ENCODE measurements around the gene CACTIN. TPM values are rescaled to one million over a fixed set of nuclear protein-coding genes. Genes with fewer than 3 reads are reported as not detected.
"Not testable (repeated sequence)": the region's sequence is repeated elsewhere in the genome, so short reads cannot be mapped to it uniquely, and the experiment has no call there.

Gene CACTIN
- total RNA-seq, 1 donor from 2014 or later, result 36.6 TPM

DNA sequence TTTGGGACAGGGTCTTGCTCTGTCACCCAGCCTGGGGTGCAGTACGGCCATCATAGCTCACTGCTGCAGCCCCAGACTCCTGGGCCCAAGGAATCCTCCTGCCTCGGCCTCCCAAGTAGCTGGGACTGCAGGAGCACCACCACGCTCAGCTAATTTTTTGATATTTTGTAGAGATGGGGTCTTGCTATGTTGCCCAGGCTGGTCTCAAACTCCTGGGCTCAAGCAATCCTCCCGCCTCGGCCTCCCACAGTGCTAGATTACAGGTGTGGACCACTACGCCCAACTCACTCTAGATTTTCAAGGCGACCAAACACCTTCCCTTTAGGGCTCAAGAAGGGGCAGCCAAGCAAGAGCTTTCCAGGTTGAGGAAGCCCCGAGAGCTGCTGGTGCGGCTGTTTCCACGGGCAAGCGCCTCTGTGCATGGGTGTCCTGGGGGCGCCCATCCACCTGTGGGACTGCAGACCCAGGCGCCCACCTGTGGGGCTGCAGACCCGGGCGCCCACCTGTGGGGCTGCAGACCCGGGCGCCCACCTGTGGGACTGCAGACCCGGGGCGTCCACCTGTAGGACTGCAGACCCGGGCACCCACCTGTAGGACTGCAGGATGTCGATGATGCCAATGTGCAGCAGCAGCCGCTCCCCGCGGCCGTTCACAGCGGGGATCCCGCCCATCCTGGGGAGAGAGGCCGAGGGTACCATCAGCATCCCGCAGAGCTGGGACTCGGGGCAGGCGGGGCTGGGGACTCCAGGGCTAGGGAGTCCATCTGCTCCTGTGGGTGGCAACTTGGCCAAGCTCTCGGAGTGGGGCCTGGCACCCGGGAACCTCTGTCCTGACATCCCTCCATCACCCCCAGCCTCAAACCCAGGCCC is 21.7 kb upstream of the CACTIN start:
- no peak for DNase-seq (ENCODE audit: extremely low read depth, low read depth, low spot score)

DNA sequence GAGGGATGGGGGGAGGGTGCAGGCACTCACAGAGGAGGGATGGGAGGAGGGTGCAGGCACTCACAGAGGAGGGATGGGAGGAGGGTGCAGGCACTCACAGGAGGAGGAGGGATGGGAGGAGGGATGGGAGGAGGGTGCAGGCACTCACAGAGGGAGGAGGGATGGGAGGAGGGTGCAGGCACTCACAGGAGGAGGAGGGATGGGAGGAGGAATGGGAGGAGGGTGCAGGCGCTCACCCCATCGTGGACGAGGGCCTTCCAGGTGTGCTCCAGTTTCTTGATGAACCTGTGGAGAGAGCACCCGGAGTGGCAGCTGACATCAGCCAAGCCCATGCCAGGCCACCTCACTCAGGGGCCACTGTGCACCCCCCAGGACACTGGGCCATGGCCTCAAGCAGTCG is 20.5 kb upstream of the CACTIN start:
- not testable (repeated sequence) for DNase-seq (ENCODE audit: extremely low read depth, low read depth, low spot score)

DNA sequence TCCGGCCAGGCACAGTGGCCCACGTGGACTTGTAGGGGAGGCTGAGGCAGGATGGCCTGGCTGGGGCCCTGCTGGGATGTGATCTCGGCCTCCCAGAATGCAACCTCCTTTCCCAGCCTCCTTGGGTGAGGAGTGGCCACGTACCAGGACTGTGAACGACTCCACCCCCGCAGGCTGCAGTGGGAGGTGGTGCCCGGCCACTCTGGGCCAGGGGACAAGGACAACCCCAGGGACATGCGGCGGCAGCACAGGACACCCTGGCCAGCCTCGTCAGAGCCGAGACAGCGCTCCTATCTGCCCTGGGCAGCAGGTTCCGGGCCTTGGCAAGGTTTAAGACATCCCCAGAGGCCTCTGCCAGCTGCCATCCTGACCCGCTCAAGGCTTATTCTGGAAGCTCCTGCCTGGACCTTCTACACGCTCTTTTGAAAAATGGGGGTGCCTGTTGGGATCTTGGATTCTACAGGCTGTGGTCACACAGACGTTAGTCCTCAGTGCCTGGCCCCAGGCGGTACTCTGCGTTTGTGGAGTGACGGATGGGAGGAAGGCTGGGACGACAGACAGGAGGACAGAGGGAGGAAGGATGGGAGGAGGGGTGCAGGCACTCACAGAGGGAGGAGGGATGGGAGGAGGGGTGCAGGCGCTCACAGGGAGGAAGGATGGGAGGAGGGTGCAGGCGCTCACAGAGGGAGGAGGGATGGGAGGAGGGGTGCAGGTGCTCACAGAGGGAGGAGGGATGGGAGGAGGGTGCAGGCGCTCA is 19.9 kb upstream of the CACTIN start:
- DNase-seq (ENCODE audit: extremely low read depth, low read depth, low spot score), result no peak

DNA sequence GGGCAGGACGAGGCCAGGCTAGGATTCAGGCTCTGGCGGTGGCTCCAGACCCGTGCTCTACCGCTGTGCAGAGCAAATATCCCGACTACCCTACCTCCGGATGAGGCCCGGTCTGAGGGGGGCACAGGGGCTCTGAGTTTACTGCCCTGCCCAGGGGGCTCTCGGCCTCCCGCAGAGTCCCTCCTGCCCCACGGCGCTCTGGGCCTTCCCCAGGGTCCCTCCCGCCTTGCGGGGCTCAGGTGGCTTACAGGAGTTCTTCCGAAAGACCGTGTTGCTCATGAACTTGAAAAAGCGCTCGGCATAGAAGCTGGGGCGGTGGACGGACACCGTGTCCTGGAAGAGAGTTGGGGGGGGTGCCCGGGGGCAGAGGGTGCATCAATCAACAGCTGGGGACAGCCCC is 19.1 kb upstream of the CACTIN start:
- DNase-seq (ENCODE audit: extremely low read depth, low read depth, low spot score), result no peak

DNA sequence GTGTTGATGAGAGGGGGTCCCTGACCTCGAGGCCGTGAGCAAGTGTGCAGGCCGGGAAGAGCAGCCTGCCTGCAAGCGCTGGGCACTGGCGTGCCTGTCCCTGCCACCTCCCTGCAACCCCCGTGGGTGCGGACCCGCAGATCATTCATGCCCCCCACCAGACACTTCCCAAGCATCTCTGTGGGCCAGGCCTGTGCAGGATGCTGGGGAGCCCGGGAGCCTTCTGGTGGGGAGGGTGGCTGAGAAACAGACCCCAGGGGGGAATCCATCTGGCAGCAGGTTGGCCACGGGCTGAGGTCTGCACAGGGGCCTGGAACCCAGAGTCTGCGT is 18.4 kb upstream of the CACTIN start:
- no peak for DNase-seq (ENCODE audit: extremely low read depth, low read depth, low spot score)

DNA sequence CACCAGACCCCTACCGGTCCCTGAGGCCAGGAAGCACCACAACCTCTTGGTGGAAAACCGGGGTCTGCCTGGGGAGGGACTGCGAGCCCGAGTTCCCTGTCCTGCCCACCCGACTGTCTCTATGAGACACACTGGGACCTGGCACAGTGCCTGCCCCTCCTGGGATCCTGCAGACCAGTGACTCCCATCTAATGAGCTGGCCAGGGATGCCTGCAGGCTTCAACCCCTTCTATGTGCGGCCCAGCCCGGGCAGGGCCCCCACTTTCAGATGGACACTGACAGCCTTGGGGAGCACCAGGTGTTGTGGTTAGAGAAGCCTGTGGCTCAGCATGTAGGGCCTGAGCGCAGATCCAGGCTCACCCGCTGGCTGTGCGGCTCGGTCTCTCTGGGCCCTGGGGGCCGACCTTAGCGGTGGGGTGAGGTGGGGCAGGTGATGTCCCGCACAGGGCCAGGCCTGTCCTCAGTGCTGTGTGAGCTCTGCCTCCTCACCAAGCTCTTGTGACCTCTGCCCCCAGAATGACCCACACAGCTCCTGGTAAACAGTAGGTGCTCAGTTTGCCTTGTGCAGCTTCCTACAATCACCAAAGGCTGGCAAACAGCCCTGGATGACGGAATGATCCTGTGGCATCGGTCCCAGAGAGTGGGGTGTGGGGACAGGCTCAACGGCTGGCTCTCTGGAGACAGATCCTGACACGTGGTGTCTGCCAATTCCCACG is 17.9 kb upstream of the CACTIN start:
- no peak for DNase-seq (ENCODE audit: extremely low read depth, low read depth, low spot score)

DNA sequence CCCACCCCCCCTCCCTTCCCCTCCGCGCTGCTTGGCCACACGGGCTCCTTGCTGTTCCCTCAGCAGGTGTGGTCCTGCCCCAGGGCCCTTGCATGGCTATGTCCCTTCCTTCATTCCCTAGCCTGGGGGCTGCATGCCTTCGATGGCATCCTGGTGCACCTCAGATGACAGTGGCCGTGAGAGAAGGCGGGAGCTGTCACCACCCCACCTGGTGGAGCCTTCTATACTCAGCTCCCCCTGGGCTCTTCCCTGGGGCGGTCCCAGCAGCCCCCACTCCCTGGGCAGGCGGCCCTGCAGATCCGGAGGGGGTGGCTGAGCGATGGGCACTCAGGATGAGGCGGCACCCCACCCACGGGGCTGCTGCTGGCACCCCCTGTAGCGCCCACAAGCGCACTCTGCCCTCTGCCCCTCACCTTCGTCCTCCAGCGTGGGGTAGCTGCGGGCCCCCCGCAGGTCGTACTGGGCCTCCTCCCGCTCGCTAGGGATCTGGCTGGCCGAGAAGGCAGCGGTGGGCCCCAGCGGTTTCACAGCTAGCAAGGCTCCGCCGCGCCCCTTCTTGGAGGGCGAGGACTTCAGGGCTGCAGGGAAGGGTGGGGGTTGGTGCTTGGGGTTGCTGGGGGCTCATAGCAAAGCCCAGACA is 17.2 kb upstream of the CACTIN start:
- DNase-seq (ENCODE audit: extremely low read depth, low read depth, low spot score), result no peak

DNA sequence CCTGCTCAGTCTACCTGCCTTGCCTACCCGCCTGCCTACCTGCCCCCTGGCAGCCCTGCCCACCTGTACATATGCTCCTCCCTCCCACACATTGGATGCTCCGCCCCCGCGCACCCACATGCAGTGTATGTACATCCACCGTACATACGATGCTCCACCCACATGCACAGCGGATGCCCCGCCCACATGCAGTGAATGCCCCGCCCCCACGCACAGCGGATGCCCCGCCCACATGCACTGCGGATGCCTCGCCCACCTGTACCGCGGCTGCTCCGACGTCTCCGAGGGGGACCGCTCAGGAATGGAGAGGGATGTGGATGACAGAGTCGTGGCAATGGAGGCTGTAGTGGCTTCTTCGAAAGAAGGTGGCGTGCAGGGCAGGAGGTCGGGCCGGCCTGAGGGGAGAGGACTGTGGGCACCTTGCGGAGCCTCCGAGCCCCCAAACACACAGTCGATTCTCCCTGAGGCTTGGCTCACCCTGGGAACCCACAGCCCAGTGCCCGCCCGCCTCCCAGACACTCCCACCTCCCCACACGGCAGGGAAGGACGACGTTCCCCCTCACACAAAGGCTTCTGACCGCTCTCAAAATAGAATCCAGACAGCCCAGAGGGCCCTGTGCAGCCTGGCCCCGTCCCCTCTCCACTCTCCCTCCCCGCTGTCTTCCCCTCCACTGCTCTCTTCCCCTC is 16.5 kb upstream of the CACTIN start:
- no peak for DNase-seq (ENCODE audit: extremely low read depth, low read depth, low spot score)

DNA sequence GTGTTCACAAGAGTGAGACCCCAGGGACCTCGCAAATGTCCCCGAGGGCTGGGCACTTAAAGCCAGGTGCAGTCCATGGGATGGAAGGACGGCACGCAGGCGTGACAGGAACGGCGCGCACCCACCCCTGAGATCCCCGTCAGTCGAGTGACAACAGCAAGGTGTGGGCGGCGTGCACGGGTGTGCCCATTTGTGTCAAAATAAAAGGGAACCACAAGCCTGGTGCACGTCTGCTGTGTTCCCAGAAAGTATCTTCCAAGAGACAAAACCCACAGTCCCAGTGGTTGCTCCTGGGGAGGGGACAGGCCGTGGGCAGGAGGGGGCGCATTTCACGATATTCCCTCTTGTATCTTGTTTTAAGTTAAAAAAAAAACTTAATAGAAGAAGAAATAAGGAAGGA is 15.7 kb upstream of the CACTIN start:
- no peak for DNase-seq (ENCODE audit: extremely low read depth, low read depth, low spot score)

DNA sequence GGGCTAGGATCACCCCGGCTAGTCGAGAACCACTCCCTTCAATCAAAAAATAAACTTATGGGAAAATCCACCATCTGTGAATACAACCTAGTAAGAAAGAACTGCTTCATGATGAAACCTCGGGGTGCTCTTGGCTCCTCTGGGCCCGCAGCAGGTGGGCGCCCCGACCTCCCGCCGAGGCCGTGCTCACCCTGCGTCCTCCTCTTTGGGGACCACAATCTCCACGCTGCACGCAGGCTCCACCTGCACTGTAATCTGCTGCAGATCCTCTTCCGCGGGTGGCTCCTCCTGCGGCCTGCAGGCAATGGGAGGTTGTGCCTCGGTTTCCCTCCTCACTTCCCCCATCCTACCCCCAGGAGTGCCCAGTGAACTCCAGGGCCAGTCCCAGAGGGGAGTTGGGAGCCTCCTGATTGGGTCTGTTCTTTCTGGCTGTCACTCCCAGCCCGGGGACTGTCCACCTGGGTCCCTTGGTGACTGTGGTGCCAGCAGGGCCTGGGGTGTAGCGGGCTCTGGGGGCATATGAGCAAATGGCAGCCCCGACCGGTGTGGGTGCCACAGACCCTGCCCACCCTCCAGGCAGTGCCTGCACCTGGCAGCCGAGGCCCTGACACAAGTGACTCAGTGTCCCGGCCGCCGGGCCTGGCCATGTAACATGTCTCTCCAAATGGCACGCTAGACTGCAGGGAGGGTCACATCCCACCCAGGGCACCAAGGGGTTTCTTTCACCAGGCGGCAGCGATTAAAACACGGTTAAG is 15.1 kb upstream of the CACTIN start:
- DNase-seq (ENCODE audit: extremely low read depth, low read depth, low spot score), result no peak

DNA sequence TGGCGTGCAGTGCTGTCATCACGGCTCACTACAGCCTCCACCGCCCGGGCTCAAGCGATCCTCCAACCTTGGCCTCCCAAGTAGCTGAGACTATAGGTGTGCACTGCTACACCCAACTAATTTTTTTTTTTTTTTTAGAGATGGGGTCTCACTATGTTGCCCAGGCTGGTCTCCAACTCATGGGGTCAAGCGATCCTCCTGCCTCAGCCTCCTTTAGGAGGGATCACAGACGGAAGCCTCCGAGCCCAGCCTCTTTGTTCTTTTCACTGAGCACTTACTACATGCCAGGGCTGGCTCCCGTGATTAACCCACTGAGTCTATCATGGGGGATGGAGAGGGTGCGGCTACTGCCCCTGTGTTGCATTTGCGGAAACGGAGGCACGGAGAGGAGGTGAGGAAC is 12.9 kb upstream of the CACTIN start:
- no peak for DNase-seq (ENCODE audit: extremely low read depth, low read depth, low spot score)

DNA sequence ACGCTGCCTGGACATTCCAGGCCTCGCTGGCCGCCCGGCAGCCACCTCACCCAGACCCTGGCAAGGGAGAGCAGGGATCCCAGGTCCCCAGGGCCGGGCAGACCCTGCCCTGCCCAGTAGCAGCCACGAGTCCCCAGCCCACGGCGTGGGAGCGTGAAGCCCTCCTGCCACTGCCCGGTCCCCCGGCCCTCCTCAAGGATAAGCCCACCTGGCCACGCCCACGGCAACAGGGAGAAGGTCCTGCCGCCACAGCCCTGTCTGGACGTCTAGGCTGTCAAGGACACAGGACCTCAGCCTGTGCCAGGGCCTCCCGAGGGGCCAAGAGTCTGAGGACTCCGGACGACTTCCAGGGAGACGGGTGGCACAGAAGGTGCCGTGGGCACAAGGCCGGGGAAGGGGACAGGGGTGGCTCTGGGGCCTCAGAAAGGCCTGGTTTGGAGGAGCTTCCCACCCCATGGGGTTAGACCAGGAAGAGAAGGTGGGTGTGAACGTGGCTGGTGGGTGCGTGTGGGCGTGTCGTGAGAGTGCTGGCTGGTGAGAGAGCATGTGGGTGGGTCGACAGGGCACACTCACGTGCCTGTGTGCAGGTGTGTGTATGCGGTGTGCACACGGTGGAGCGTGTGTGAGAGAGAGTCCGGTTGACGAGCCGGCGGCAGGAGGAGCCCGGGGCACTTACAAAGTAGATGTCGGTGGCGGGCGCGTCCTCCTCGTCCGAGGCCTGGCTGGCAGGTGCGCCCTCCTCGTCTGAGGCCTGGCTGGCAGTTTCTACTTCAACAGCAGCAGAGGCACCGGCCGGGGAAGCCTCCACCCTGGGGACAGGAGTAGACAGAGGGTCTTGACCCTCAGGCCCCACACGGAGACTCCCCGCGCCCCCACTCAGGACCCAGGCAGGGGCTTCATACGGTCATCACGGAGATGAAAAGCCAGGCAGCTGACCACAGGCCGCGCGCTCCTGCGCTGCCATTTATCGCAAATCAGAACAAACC is 11.9 kb upstream of the CACTIN start:
- no peak for DNase-seq (ENCODE audit: extremely low read depth, low read depth, low spot score)

DNA sequence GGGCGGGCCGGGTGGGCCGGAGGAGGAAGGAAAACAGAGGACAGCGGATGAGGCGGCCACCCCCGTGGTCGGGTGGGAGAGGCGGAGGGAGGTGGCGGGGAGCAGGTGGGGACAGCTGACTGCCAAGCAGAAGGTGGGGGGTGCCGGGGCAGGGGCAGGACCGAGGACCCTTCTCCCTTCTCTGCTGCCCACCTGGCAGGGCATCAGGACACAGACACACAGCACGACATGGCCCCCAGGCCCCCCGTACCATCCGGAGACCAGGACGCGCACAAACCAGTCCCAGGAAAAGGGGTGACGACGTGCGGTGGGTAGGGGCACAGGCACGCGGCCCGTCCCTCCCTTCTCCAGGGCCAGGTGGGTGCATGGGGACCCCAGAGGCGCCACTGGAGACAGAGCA is 11.0 kb upstream of the CACTIN start:
- no peak for DNase-seq (ENCODE audit: extremely low read depth, low read depth, low spot score)

DNA sequence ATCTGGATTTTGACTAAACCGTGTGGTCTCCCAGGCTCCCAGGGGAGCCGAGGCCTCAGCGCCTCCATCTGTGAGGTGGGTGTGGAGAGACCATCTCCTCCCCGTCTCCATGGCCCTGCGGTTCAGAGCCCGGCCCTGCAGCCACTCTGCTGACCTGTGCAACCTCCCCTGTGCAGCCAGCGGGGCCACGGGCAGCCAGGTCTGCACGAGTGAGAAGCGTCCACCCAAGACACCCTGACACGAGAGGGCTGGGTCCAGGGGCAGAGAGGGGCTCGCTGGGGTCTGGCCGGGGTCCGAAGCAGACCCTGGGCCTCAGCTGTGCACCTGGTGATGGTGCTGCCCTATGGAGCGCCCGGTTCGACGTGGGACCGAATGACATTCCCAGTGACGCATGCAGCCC is 10.4 kb upstream of the CACTIN start:
- no peak for DNase-seq (ENCODE audit: extremely low read depth, low read depth, low spot score)

DNA sequence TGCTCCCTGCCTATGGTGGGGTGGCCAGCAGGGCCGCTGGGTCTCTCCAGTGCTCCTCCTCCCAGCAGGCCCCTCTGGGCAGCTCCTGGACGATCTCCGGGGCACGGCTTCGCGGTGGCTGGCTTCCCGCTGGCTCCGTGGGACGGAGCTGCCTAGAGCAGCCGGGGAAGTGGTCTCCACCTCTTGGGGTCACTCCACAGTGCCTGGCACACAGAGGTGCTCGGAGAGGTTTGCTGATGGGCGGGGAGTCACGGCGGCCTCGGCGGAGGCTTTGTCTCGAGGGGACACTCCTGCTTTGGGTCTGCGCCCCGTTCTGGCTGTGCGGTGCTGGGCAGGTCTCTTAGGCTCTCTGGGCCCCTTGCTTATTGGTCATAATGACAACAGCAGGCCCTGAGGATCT is 9.9 kb upstream of the CACTIN start:
- no peak for DNase-seq (ENCODE audit: extremely low read depth, low read depth, low spot score)

DNA sequence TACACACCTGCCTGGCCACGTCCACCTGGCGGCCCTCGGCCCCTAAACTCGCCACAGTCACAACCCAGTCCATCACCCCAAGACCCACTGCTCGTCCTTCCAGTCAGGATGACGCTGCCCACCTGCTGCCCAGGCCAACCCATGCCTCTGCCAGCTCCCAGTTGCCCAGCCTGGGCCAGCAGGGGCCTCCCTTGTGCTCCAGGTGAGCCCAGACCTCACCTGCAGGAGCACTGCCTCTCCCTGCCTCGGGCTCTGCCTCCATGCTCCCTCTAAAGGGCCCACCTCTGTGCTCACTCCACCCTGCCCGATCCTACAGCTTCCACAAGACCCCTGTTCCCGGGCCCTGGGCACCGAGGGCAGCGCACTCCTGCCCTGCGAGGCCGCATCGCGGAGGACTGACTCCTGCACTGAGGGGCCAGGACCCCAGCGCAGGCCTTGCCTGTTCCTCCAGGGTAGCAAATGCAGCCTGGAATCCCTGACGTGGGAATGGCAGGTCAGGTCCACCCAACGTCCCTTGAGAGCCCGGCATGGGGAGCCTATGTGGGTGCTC is 8.0 kb upstream of the CACTIN start:
- DNase-seq (ENCODE audit: extremely low read depth, low read depth, low spot score), result no peak

DNA sequence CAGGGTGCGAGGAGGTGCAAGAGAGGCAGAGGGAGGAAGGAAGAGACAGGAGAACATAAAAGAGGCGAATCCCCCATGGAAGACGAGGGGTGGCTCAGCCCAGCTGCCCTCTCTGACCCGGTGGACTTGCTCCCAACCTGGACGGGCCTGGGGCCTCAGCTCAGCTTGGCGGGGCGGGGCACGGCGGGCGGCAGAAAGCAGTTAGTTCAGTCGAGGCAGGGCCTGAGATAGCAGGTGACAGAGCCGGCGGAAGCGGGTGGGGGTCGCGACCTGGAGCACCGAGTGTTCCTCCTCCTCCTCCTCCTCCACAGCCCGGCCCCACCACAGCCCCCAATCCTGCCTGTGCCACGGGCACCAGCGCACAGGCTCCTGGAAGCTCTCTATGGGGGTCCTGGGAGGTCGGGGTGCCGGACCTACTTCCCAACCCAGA is 7.0 kb upstream of the CACTIN start:
- no peak for DNase-seq (ENCODE audit: extremely low read depth, low read depth, low spot score)
